NCI-H2196 treated with DMSO at 0.1 percent for 48 hours (cell line): ENCODE measurements around the gene CA12.

Experiments
- DNase-seq: peaks from one replicate; lab custom pipeline; 2025; ENCODE audit not compliant: unreplicated experiment; lab: John Stamatoyannopoulos, UW

Gene CA12

GRCh38 chr15:63312286-63312685, 69.4 kb downstream of the CA12 start:
- no peak for DNase-seq

- DNase-seq = no peak
Measured at GRCh38 chr15:63310646-63311045, 71.0 kb downstream of the CA12 start.

- DNase-seq = no peak
Measured at GRCh38 chr15:63308947-63309346, 72.7 kb downstream of the CA12 start.

GRCh38 chr15:63308491-63308890, 73.2 kb downstream of the CA12 start:
- no peak for DNase-seq

GRCh38 chr15:63306492-63307073, 75.1 kb downstream of the CA12 start:
- no peak for DNase-seq

GRCh38 chr15:63305260-63305659, 76.4 kb downstream of the CA12 start:
- no peak for DNase-seq

- DNase-seq = no peak
Measured at GRCh38 chr15:63301088-63301487, 80.6 kb downstream of the CA12 start.

GRCh38 chr15:63299943-63300575, 81.6 kb downstream of the CA12 start:
- no peak for DNase-seq

- DNase-seq = no peak
Measured at GRCh38 chr15:63296195-63296594, 85.5 kb downstream of the CA12 start.

- DNase-seq = no peak
Measured at GRCh38 chr15:63295341-63295740, 86.3 kb downstream of the CA12 start.

- no peak for DNase-seq
Measured at GRCh38 chr15:63294359-63294758, 87.3 kb downstream of the CA12 start.

GRCh38 chr15:63292771-63293170, 88.9 kb downstream of the CA12 start:
- no peak for DNase-seq

- no peak for DNase-seq
Measured at GRCh38 chr15:63292241-63292640, 89.4 kb downstream of the CA12 start.

- DNase-seq = no peak
Measured at GRCh38 chr15:63291507-63291906, 90.1 kb downstream of the CA12 start.

GRCh38 chr15:63288778-63289378, 92.8 kb downstream of the CA12 start:
- peak; percentile 29 for DNase-seq

GRCh38 chr15:63288342-63288741, 93.3 kb downstream of the CA12 start:
- no peak for DNase-seq

GRCh38 chr15:63287109-63287508, 94.5 kb downstream of the CA12 start:
- DNase-seq = no peak

- DNase-seq = no peak
Measured at GRCh38 chr15:63284335-63284734, 97.3 kb downstream of the CA12 start.

GRCh38 chr15:63283126-63283525, 98.5 kb downstream of the CA12 start:
- no peak for DNase-seq

GRCh38 chr15:63277893-63278456, 103.7 kb downstream of the CA12 start:
- no peak for DNase-seq

- DNase-seq = no peak
Measured at GRCh38 chr15:63277038-63277892, 104.4 kb downstream of the CA12 start, which contains the start of gene APH1B. TSS of gene APH1B (plus strand) at chr15:63277605. CDS start at chr15:63277624, 19 bp downstream.
